ENCODE measurements around the gene ABCA10. TPM values are rescaled to one million over a fixed set of nuclear protein-coding genes. Genes with fewer than 3 reads are reported as not detected.
"Not testable (repeated sequence)": the region's sequence is repeated elsewhere in the genome, so short reads cannot be mapped to it uniquely, and the experiment has no call there.

ABCA10 gene
- total RNA-seq, 2 donors from 2014 or later = 0.11 to 1.4 TPM

GRCh38 chr17:69188064-69188463 is 40.6 kb downstream of the ABCA10 start:
- no peak for ATAC-seq

GRCh38 chr17:69187294-69187693 is 41.3 kb downstream of the ABCA10 start:
- DNase-seq (ENCODE audit: low spot score in 2 of 2) = no peak
- ATAC-seq = no peak
- no peaks in the 10 kb centered on the region for H3K36me3 Mint-ChIP-seq
- H3K27ac Mint-ChIP-seq = no peak overlapping the region
- no peaks in the 10 kb centered on the region for H3K9me3 Mint-ChIP-seq

More at GRCh38 chr17:69188064-69188463, 40.6 kb downstream of the ABCA10 start:
- DNase-seq (ENCODE audit: low spot score in 2 of 2) = no peak
- Mint-ChIP-seq H3K27ac (no peak overlapping the region), H3K36me3 (no peaks in the 10 kb centered on the region), H3K9me3 (no peaks in the 10 kb centered on the region)

GRCh38 chr17:69179227-69179952 is 49.2 kb downstream of the ABCA10 start:
- H3K9me3 Mint-ChIP-seq = no peaks in the 10 kb centered on the region
- ATAC-seq (no peak), DNase-seq (ENCODE audit: low spot score in 2 of 2) (no peak)
- H3K27ac Mint-ChIP-seq = no peak overlapping the region
- no peaks in the 10 kb centered on the region for H3K36me3 Mint-ChIP-seq

- no peak for ATAC-seq
- Mint-ChIP-seq H3K27ac (no peak overlapping the region), H3K36me3 (no peaks in the 10 kb centered on the region), H3K9me3 (no peaks in the 10 kb centered on the region)
- no peak for DNase-seq (ENCODE audit: low spot score in 2 of 2)
Measured at GRCh38 chr17:69176457-69176795, 52.2 kb downstream of the ABCA10 start.

- H3K9me3 Mint-ChIP-seq = no peaks in the 10 kb centered on the region
Measured at GRCh38 chr17:69175625-69176456, 52.8 kb downstream of the ABCA10 start.

GRCh38 chr17:69175262-69175624 is 53.4 kb downstream of the ABCA10 start:
- ATAC-seq (no peak), DNase-seq (ENCODE audit: low spot score in 2 of 2) (no peak)
- peaks cover 0 to 4% of the 10 kb centered on the region in 2 donors for H3K36me3 Mint-ChIP-seq
- no peaks in the 10 kb centered on the region for H3K9me3 Mint-ChIP-seq
- H3K27ac Mint-ChIP-seq = no peak overlapping the region

More at GRCh38 chr17:69175625-69176456, 52.8 kb downstream of the ABCA10 start:
- Mint-ChIP-seq H3K36me3 (no peaks in the 10 kb centered on the region), H3K27ac (no peak overlapping the region)
- no peak for ATAC-seq
- no peak for DNase-seq (ENCODE audit: low spot score in 2 of 2)

GRCh38 chr17:69173118-69173517 is 55.5 kb downstream of the ABCA10 start:
- Mint-ChIP-seq H3K27ac (no peak overlapping the region), H3K36me3 (peaks cover 0 to 4% of the 10 kb centered on the region in 2 donors), H3K9me3 (no peaks in the 10 kb centered on the region)
- no peak for DNase-seq (ENCODE audit: low spot score in 2 of 2)
- no peak for ATAC-seq

GRCh38 chr17:69170377-69170776 is 58.2 kb downstream of the ABCA10 start:
- Mint-ChIP-seq H3K27ac (no peak overlapping the region), H3K36me3 (peaks cover 0 to 4% of the 10 kb centered on the region in 2 donors), H3K9me3 (no peaks in the 10 kb centered on the region)
- DNase-seq (ENCODE audit: low spot score in 2 of 2) (no peak), ATAC-seq (no peak)

- ATAC-seq; H3K36me3 Mint-ChIP-seq; H3K27ac Mint-ChIP-seq; H3K9me3 Mint-ChIP-seq; DNase-seq (ENCODE audit: low spot score in 2 of 2): not testable (repeated sequence)
Measured at GRCh38 chr17:69168642-69169041, 60.0 kb downstream of the ABCA10 start.

- no peak for DNase-seq (ENCODE audit: low spot score in 2 of 2)
- no peak for ATAC-seq
- Mint-ChIP-seq H3K36me3 (peaks cover 0 to 4% of the 10 kb centered on the region in 2 donors), H3K27ac (no peak overlapping the region), H3K9me3 (no peaks in the 10 kb centered on the region)
Measured at GRCh38 chr17:69166957-69167356, 61.7 kb downstream of the ABCA10 start.

GRCh38 chr17:69164206-69164605 is 64.4 kb downstream of the ABCA10 start:
- Mint-ChIP-seq H3K27ac (no peak overlapping the region), H3K9me3 (no peaks in the 10 kb centered on the region), H3K36me3 (no peaks in the 10 kb centered on the region)
- no peak for DNase-seq (ENCODE audit: low spot score in 2 of 2)
- ATAC-seq = no peak

GRCh38 chr17:69159418-69159817 is 69.2 kb downstream of the ABCA10 start:
- ATAC-seq (no peak), DNase-seq (ENCODE audit: low spot score in 2 of 2) (no peak)
- no peaks in the 10 kb centered on the region for H3K9me3 Mint-ChIP-seq
- H3K27ac Mint-ChIP-seq = no peak overlapping the region
- no peaks in the 10 kb centered on the region for H3K36me3 Mint-ChIP-seq

- DNase-seq (ENCODE audit: low spot score in 2 of 2) (no peak), ATAC-seq (no peak)
- no peaks in the 10 kb centered on the region for H3K36me3 Mint-ChIP-seq
- H3K9me3 Mint-ChIP-seq = no peaks in the 10 kb centered on the region
- no peak overlapping the region for H3K27ac Mint-ChIP-seq
Measured at GRCh38 chr17:69154267-69154666, 74.4 kb downstream of the ABCA10 start.

GRCh38 chr17:69150333-69150732 is 78.3 kb downstream of the ABCA10 start:
- no peaks in the 10 kb centered on the region for H3K36me3 Mint-ChIP-seq
- no peak overlapping the region for H3K27ac Mint-ChIP-seq
- no peak for ATAC-seq
- no peak for DNase-seq (ENCODE audit: low spot score in 2 of 2)
- H3K9me3 Mint-ChIP-seq = no peaks in the 10 kb centered on the region

- DNase-seq (ENCODE audit: low spot score in 2 of 2) (no peak), ATAC-seq (no peak)
- Mint-ChIP-seq H3K9me3 (no peaks in the 10 kb centered on the region), H3K27ac (no peak overlapping the region), H3K36me3 (no peaks in the 10 kb centered on the region)
Measured at GRCh38 chr17:69147460-69147859, 81.2 kb downstream of the ABCA10 start.

- ATAC-seq = no peak
- H3K9me3 Mint-ChIP-seq = no peaks in the 10 kb centered on the region
- H3K27ac Mint-ChIP-seq = no peak overlapping the region
- H3K36me3 Mint-ChIP-seq = no peaks in the 10 kb centered on the region
- no peak for DNase-seq (ENCODE audit: low spot score in 2 of 2)
Measured at GRCh38 chr17:69144331-69145255, 84.0 kb downstream of the ABCA10 start.

- H3K27ac Mint-ChIP-seq = no peak overlapping the region
Measured at GRCh38 chr17:69143683-69144231, 84.9 kb downstream of the ABCA10 start.

More at GRCh38 chr17:69143683-69144231, 84.9 kb downstream of the ABCA10 start:
- ATAC-seq (no peak), DNase-seq (ENCODE audit: low spot score in 2 of 2) (no peak)
- Mint-ChIP-seq H3K9me3 (no peaks in the 10 kb centered on the region), H3K36me3 (no peaks in the 10 kb centered on the region)
